Astrocyte (in vitro differentiated cells and primary cell): ENCODE data around the gene GALK2. TPM values are rescaled to one million over a fixed set of nuclear protein-coding genes. Genes with fewer than 3 reads are reported as not detected.

Experiments
- DNase-seq: peaks from one replicate; pipeline ENCODE4 v3.0.0-alpha.2; 2010; ENCODE audit warnings: low read depth
- FAIRE-seq: peaks from 2 replicates; lab custom pipeline; 2011; peaks lifted over from hg19 to GRCh38; lab: Jason Lieb, UNC
- H2AFZ ChIP-seq: 2 replicates; pipeline ENCODE4 v1.6.0; 2012; ENCODE audit warnings: low read depth, low read length, inconsistent platforms
- H3K27ac ChIP-seq: 2 replicates; pipeline ENCODE4 v1.5.1; 2011; ENCODE audit warnings: low read depth, low read length, inconsistent platforms
- H3K27me3 ChIP-seq: 2 replicates; pipeline ENCODE4 v1.6.0; 2011; ENCODE audit warnings: low read length, inconsistent platforms; ENCODE audit not compliant: insufficient read depth
- H3K36me3 ChIP-seq: 2 replicates; pipeline ENCODE4 v1.5.1; 2011; ENCODE audit warnings: low read length, inconsistent platforms; ENCODE audit not compliant: insufficient read depth
- H3K4me1 ChIP-seq: 2 replicates; pipeline ENCODE4 v1.5.1; 2011; ENCODE audit warnings: low read length, inconsistent platforms; ENCODE audit not compliant: insufficient read depth
- H3K4me2 ChIP-seq: 2 replicates; pipeline ENCODE4 v1.6.0; 2012; ENCODE audit warnings: low read length, inconsistent platforms
- H3K4me3 ChIP-seq: 2 replicates; pipeline ENCODE4 v1.5.1; 2011; ENCODE audit warnings: low read depth, mild to moderate bottlenecking, low read length, inconsistent platforms; ENCODE audit not compliant: insufficient read depth
- H3K79me2 ChIP-seq: 2 replicates; pipeline ENCODE4 v1.6.0; 2012; ENCODE audit warnings: mild to moderate bottlenecking, low read length, inconsistent platforms; ENCODE audit not compliant: insufficient read depth
- H3K9ac ChIP-seq: 2 replicates; pipeline ENCODE4 v1.6.0; 2012; ENCODE audit warnings: mild to moderate bottlenecking, low read length, inconsistent platforms
- H3K9me3 ChIP-seq: 2 replicates; pipeline ENCODE4 v1.5.1; 2012; ENCODE audit warnings: low read depth, mild to moderate bottlenecking, low read length, inconsistent platforms; ENCODE audit not compliant: insufficient read depth
- H4K20me1 ChIP-seq: 2 replicates; pipeline ENCODE4 v1.6.0; 2012; ENCODE audit warnings: low read length, inconsistent platforms; ENCODE audit not compliant: insufficient read depth
- H3K27ac Mint-ChIP-seq: one replicate; pipeline ENCODE4 v1.8.0; 2021; ENCODE audit warnings: mild to moderate bottlenecking, mixed read lengths; ENCODE audit not compliant: unreplicated experiment
- H3K27me3 Mint-ChIP-seq: one replicate; pipeline ENCODE4 v1.8.0; 2021; ENCODE audit warnings: low read depth, mixed read lengths; ENCODE audit not compliant: unreplicated experiment
- H3K36me3 Mint-ChIP-seq: one replicate; pipeline ENCODE4 v1.8.0; 2021; ENCODE audit warnings: low read depth, mixed read lengths; ENCODE audit not compliant: unreplicated experiment
- H3K4me1 Mint-ChIP-seq: one replicate; pipeline ENCODE4 v1.8.0; 2021; ENCODE audit warnings: low read depth, mixed read lengths; ENCODE audit not compliant: unreplicated experiment
- H3K4me3 Mint-ChIP-seq: one replicate; pipeline ENCODE4 v1.8.0; 2021; ENCODE audit warnings: mild to moderate bottlenecking, moderate library complexity, mixed read lengths; ENCODE audit not compliant: unreplicated experiment
- H3K9me3 Mint-ChIP-seq: one replicate; pipeline ENCODE4 v1.8.0; 2021; ENCODE audit warnings: mild to moderate bottlenecking, mixed read lengths; ENCODE audit not compliant: unreplicated experiment
- EZH2 ChIP-seq: IDR thresholded peaks from 2 replicates; pipeline ENCODE4 v1.6.1; 2012; ENCODE audit warnings: mild to moderate bottlenecking, low read length, inconsistent platforms; ENCODE audit not compliant: insufficient read depth
- total RNA-seq: library from RNA; stranded (reverse); gene quantifications from 2 replicates; pipeline ENCODE4 v1.2.1, GENCODE V29; 2021
- TF ChIP-seq, protein P1 (sequence below): IDR thresholded peaks from 2 replicates; pipeline ENCODE4 v1.5.1; 2011; ENCODE audit warnings: low read depth, mild to moderate bottlenecking, inconsistent platforms, low read length, moderate library complexity; ENCODE audit not compliant: insufficient read depth

Gene GALK2
- total RNA-seq, 1 donor from 2014 or later = 21.4 TPM

GRCh38 chr15:49303003-49303402, 133.0 kb downstream of the GALK2 start:
- Mint-ChIP-seq H3K4me3 (no peak overlapping the region), H3K4me1 (no peaks in the 10 kb centered on the region), H3K27me3 (no peaks in the 10 kb centered on the region), H3K27ac (no peak overlapping the region), H3K36me3 (peaks cover 1% of the 10 kb centered on the region), H3K9me3 (no peaks in the 10 kb centered on the region)
- H3K27me3 ChIP-seq = no peaks in the 10 kb centered on the region
- H2AFZ ChIP-seq = no peak overlapping the region
- no peaks in the 10 kb centered on the region for H3K36me3 ChIP-seq
- no peaks in the 10 kb centered on the region for H3K9me3 ChIP-seq
- no peak overlapping the region for H3K4me3 ChIP-seq
- peaks cover 8% of the 10 kb centered on the region for H3K79me2 ChIP-seq
- FAIRE-seq (no peak), DNase-seq (no peak)
- H3K4me2 ChIP-seq = no peak overlapping the region
- no peak overlapping the region for H3K9ac ChIP-seq
- H4K20me1 ChIP-seq = peaks cover 32% of the 10 kb centered on the region
- TF ChIP-seq, protein P1, sequence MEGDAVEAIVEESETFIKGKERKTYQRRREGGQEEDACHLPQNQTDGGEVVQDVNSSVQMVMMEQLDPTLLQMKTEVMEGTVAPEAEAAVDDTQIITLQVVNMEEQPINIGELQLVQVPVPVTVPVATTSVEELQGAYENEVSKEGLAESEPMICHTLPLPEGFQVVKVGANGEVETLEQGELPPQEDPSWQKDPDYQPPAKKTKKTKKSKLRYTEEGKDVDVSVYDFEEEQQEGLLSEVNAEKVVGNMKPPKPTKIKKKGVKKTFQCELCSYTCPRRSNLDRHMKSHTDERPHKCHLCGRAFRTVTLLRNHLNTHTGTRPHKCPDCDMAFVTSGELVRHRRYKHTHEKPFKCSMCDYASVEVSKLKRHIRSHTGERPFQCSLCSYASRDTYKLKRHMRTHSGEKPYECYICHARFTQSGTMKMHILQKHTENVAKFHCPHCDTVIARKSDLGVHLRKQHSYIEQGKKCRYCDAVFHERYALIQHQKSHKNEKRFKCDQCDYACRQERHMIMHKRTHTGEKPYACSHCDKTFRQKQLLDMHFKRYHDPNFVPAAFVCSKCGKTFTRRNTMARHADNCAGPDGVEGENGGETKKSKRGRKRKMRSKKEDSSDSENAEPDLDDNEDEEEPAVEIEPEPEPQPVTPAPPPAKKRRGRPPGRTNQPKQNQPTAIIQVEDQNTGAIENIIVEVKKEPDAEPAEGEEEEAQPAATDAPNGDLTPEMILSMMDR = no peak
- no peak for TF ChIP-seq EZH2
- H3K4me1 ChIP-seq = no peaks in the 10 kb centered on the region
- H3K27ac ChIP-seq = no peak overlapping the region

GRCh38 chr15:49306551-49306950, 136.5 kb downstream of the GALK2 start:
- H3K36me3 ChIP-seq = no peaks in the 10 kb centered on the region
- H3K9me3 ChIP-seq = no peaks in the 10 kb centered on the region
- H3K9me3 Mint-ChIP-seq = no peaks in the 10 kb centered on the region
- TF ChIP-seq EZH2 = no peak
- TF ChIP-seq, protein P1 = no peak
- no peak for DNase-seq
- H3K4me1 Mint-ChIP-seq = peaks cover 5% of the 10 kb centered on the region
- H3K4me1 ChIP-seq = no peaks in the 10 kb centered on the region
- H3K27me3 ChIP-seq = no peaks in the 10 kb centered on the region
- no peak overlapping the region for H3K27ac Mint-ChIP-seq
- H3K27ac ChIP-seq = no peak overlapping the region
- peaks cover 6% of the 10 kb centered on the region for H3K36me3 Mint-ChIP-seq
- no peak overlapping the region for H3K4me3 Mint-ChIP-seq
- H4K20me1 ChIP-seq = peaks cover 11% of the 10 kb centered on the region
- no peaks in the 10 kb centered on the region for H3K79me2 ChIP-seq
- H3K4me2 ChIP-seq = no peak overlapping the region
- H2AFZ ChIP-seq = no peak overlapping the region
- FAIRE-seq = no peak
- H3K27me3 Mint-ChIP-seq = no peaks in the 10 kb centered on the region
- no peak overlapping the region for H3K4me3 ChIP-seq
- H3K9ac ChIP-seq = no peak overlapping the region

DNA sequence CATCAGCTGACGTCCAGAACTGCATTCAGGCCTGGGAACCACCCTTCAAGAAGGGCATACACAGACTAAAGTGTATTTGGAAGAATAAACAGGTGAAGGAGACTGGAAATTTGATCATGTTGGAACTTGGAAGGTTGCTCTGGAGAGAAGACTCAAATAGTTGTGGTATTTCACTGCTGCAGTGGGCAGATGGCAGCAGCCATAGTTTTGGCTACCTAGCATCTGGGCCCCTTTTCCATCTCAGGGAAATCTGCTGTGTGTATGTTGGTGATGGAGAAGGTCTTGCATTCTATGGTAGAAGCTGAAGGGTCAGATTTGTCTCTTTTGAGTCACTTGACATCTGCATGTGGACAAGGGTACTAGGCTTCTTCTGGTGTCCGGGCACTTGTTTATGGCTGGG, 138.6 kb downstream of the GALK2 start:
- Histone ChIP-seq H3K9ac (no peak overlapping the region), H3K4me1 (peaks cover 3% of the 10 kb centered on the region), H3K4me3 (no peak overlapping the region), H3K79me2 (no peaks in the 10 kb centered on the region), H2AFZ (no peak overlapping the region), H3K9me3 (no peaks in the 10 kb centered on the region), H3K4me2 (no peak overlapping the region), H4K20me1 (peaks cover 16% of the 10 kb centered on the region), H3K27ac (no peak overlapping the region), H3K27me3 (no peaks in the 10 kb centered on the region), H3K36me3 (no peaks in the 10 kb centered on the region)
- Mint-ChIP-seq H3K36me3 (peaks cover 11% of the 10 kb centered on the region), H3K27ac (no peak overlapping the region), H3K9me3 (no peaks in the 10 kb centered on the region), H3K4me3 (no peak overlapping the region), H3K27me3 (no peaks in the 10 kb centered on the region), H3K4me1 (peaks cover 16% of the 10 kb centered on the region)
- no peak for TF ChIP-seq EZH2
- TF ChIP-seq, protein P1 = no peak
- FAIRE-seq (no peak), DNase-seq (no peak)
